H1 (cell line): Measurements from ENCODE around the gene SLC39A8.

Experiments
- CEBPB ChIP-seq: IDR thresholded peaks from 2 replicates; pipeline ENCODE4 v1.6.1; 2012; ENCODE audit warnings: low read depth, low read length
- CHD2 ChIP-seq: IDR thresholded peaks from 2 replicates; pipeline ENCODE4 v1.6.1; 2012; ENCODE audit warnings: low read length, improper control_type of control experiment
- CTCF ChIP-seq, 3 experiments: IDR thresholded peaks; 1 replicate in 2 of 3; 2 replicates in 1 of 3; pipeline versions ENCODE4 v1.5.1 to v1.6.1; 2011; ENCODE audit warnings: low read length in 3 of 3, mild to moderate bottlenecking in 3 of 3, inconsistent platforms in 2 of 3, low read depth in 1 of 3, moderate library complexity in 1 of 3; ENCODE audit not compliant: insufficient read depth in 1 of 3; ENCODE audit errors: control extremely low read depth in 1 of 3
- EZH2 ChIP-seq: fragments of 200-600 bp; sonication (generic); IDR thresholded peaks from 2 replicates; pipeline ENCODE4 v1.7.1; 2012; ENCODE audit warnings: low read depth, mild to moderate bottlenecking, moderate library complexity, low read length, inconsistent platforms; ENCODE audit not compliant: severe bottlenecking
- GABPA ChIP-seq: IDR thresholded peaks from 2 replicates; pipeline ENCODE4 v1.6.1; 2011; ENCODE audit warnings: mild to moderate bottlenecking, low read length, moderate library complexity, borderline replicate concordance; ENCODE audit not compliant: insufficient read depth
- KDM4A ChIP-seq: IDR thresholded peaks from one replicate; pipeline ENCODE4 v1.7.1; 2012; ENCODE audit warnings: low read depth, mild to moderate bottlenecking, moderate library complexity, low read length, inconsistent platforms; ENCODE audit not compliant: severe bottlenecking
- MAX ChIP-seq: IDR thresholded peaks from 2 replicates; pipeline ENCODE4 v1.6.1; 2012; ENCODE audit warnings: inconsistent platforms
- POLR2A ChIP-seq, 2 experiments: IDR thresholded peaks; 1 replicate in 1 of 2; 2 replicates in 1 of 2; pipeline ENCODE4 v1.6.1; 2011; ENCODE audit warnings: low read depth in 2 of 2, low read length in 2 of 2, mild to moderate bottlenecking in 2 of 2; ENCODE audit errors: control extremely low read depth in 1 of 2
- RFX5 ChIP-seq: IDR thresholded peaks from 2 replicates; pipeline ENCODE4 v1.6.1; 2011; ENCODE audit warnings: low read depth, low read length, improper control_type of control experiment, borderline replicate concordance
- YY1 ChIP-seq: IDR thresholded peaks from 2 replicates; pipeline ENCODE4 v1.6.1; 2011; ENCODE audit warnings: low read depth, mild to moderate bottlenecking, low read length
- TF ChIP-seq, protein P1 (sequence below): IDR thresholded peaks from 2 replicates; pipeline ENCODE4 v1.6.1; 2011; ENCODE audit warnings: low read depth, mild to moderate bottlenecking, low read length; ENCODE audit not compliant: insufficient read depth

DNA sequence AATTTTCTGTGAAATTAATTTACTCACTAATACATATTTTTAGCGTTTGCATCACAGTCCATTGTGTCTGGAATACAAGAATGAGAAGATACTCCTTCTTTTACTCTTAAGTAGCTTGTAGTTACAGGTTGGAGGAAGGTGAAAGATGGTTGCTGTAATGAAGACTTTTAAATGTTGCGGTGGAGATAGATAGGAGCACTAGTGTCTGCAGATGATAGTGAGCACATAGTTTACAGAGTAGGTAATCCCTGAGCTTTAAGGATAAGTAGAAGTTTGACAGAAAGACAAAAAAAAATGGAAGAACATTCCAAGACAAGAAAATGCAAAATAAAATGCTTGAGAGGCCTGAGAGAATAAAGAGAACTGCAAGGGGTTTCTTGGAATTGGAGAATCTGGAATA lies 5.4 kb upstream of the SLC39A8 start:
- TF ChIP-seq CTCF (IDR thresholded peaks at IDR 0.05; ENCODE audit: control extremely low read depth in 1 of 3, insufficient read depth in 1 of 3, low read depth in 1 of 3, low read length in 3 of 3): no peak
- no peak for TF ChIP-seq YY1
- no peak for TF ChIP-seq POLR2A (IDR thresholded peaks at IDR 0.05; ENCODE audit: control extremely low read depth in 1 of 2, low read depth in 2 of 2, low read length in 2 of 2)
- TF ChIP-seq, protein P1, sequence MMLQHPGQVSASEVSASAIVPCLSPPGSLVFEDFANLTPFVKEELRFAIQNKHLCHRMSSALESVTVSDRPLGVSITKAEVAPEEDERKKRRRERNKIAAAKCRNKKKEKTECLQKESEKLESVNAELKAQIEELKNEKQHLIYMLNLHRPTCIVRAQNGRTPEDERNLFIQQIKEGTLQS: no peak
- TF ChIP-seq EZH2: no peak
- no peak for TF ChIP-seq MAX
- TF ChIP-seq RFX5: no peak
- no peak for TF ChIP-seq KDM4A
- TF ChIP-seq CHD2: no peak
- no peak for TF ChIP-seq GABPA
- TF ChIP-seq CEBPB: no peak
